Right lobe of liver (tissue), 6 donors: ENCODE results near the gene PPFIBP1. TPM values are rescaled to one million over a fixed set of nuclear protein-coding genes. Genes with fewer than 3 reads are reported as not detected.

Experiments used
- ATAC-seq, 4 donors: fragments of 200-7000 bp; cut with Tn5 transposase; one replicate each; pipeline ENCODE4 v1.9.1; 2020; ENCODE audit warnings: mild to moderate bottlenecking in 4 of 4, moderate library complexity in 4 of 4
- DNase-seq, 3 donors: peaks; one replicate each; pipeline ENCODE4 v3.0.0-alpha.2; 2020
- H3K27ac ChIP-seq, 3 donors: fragments of 200-600 bp; one replicate each; pipeline ENCODE4 v1.8.0; 2022
- H3K27me3 ChIP-seq, 2 donors: fragments of 200-600 bp; one replicate each; pipeline ENCODE4 v1.8.0; 2022
- H3K36me3 ChIP-seq, 4 donors: fragments of 200-600 bp; sonication (generic) in 1 of 4; one replicate each; pipeline versions ENCODE4 v1.5.1 to v1.8.0; 2017 to 2022; ENCODE audit warnings: control low read depth in 1 of 4
- H3K4me1 ChIP-seq, 4 donors: fragments of 200-600 bp; sonication (generic) in 1 of 4; one replicate each; pipeline versions ENCODE4 v1.5.1 to v1.8.0; 2017 to 2022; ENCODE audit warnings: control low read depth in 1 of 4
- H3K4me3 ChIP-seq, 3 donors: fragments of 200-600 bp; one replicate each; pipeline ENCODE4 v1.8.0; 2022
- H3K9me3 ChIP-seq, 4 donors: fragments of 200-600 bp; sonication (generic) in 1 of 4; one replicate each; pipeline versions ENCODE4 v1.5.1 to v1.8.0; 2017 to 2022; ENCODE audit warnings: control low read depth in 1 of 4
- CTCF ChIP-seq, 4 donors: fragments of 200-600 bp in 3 of 4; fragments of 450-650 bp in 1 of 4; IDR thresholded peaks; one replicate each; pipeline versions ENCODE4 v1.5.1 to v1.8.0; 2016 to 2022; ENCODE audit warnings: antibody characterized with exemption in 4 of 4, mild to moderate bottlenecking in 2 of 4
- POLR2A ChIP-seq: fragments of 450-650 bp; IDR thresholded peaks from one replicate; pipeline ENCODE4 v1.6.1; 2017; ENCODE audit warnings: antibody characterized with exemption, mild to moderate bottlenecking
- WGBS: methylation state at CpG from one replicate; pipeline ENCODE4 v1.1.6; 2018; ENCODE audit warnings: low coverage, low lambda C conversion rate; ENCODE audit not compliant: insufficient coverage; ENCODE audit errors: missing lambda C conversion rate; 5-methylcytosine and 5-hydroxymethylcytosine counted together
- intact Hi-C, 2 donors: fragments of 100-400 bp; cut with DNase I; formaldehyde crosslinking; loops; one replicate each; pipeline versions ENCODE4 v1.11.2 to v1.14.1; 2022
- total RNA-seq, 6 experiments: library from RNA; depleted of rRNA in 2 of 6; stranded (reverse); fragments of >200 nt in 2 of 6; fragmentation: NEBNext Ultra II Directional in 3 of 6; extraction: Animal tissue kit (Norgen Biotek cat#: 25700) in 3 of 6; gene quantifications; one replicate each; pipeline versions ENCODE4 v1.1.0 to v1.2.4, GENCODE V29; 2016 to 2023
- donor health status: DM: no; HTN: yes; CAD: no.
- donor health status: DM: no; HTN: no; CAD: no.
- donor health status: DM: no; HTN: no; CAD: no.
- donor health status: DM: no; HTN: yes; CAD: no.
- donor health status: DM: no; HTN: yes; CAD: no.

The PPFIBP1 gene
- total RNA-seq, 6 experiments from 2014 or later: 24.1 to 53.9 (median 35.8) TPM

GRCh38 chr12:27524839-27525753 is 1.1 kb downstream of the PPFIBP1 start:
- intact Hi-C loops: no loop called here
- Histone ChIP-seq H3K4me3 (peak overlapping the region; percentile 67 to 75 (median 72)), H3K36me3 (no peaks in the 10 kb centered on the region), H3K27ac (peak overlapping the region; percentile 94), H3K9me3 (no peaks in the 10 kb centered on the region), H3K27me3 (no peaks in the 10 kb centered on the region), H3K4me1 (peaks cover 0 to 19% (median 4%) of the 10 kb centered on the region in 4 donors)
- TF ChIP-seq CTCF (IDR thresholded peaks at IDR 0.05) (peak in 1 of 4 donors; percentile 1), POLR2A (no peak)
- ATAC-seq (peak in 3 of 4 donors; percentile 2 to 8 (median 6)), DNase-seq (no peak)
- WGBS: 2% methylated on average over 16 of the region's 16 CpGs

DNA sequence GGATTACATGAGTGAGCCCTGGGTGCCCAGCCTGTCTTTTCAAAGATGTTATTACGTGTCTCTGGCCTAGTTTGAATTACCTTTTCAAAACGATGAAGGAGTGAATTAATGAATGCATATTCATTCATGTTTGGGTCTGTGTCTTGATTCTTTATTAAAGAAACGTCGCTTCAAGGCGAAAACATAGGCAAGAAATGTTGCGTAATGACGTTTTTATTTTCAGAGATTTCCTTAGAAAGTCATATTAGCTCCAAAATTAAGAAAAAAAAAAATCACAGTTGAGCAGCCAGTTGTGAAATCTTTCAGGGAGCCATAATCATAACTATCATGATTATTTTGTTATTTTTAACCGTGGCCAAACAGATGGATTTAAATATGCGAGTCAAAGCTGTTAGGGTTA is 3.5 kb downstream of the PPFIBP1 start:
- intact Hi-C loops: no loop called here
- 80% methylated on average over 9 of the region's 9 CpGs for WGBS

GRCh38 chr12:27528788-27529187 is 4.8 kb downstream of the PPFIBP1 start:
- ATAC-seq (no peak), DNase-seq (no peak)
- H3K4me3 ChIP-seq: no peak overlapping the region
- H3K27me3 ChIP-seq: no peaks in the 10 kb centered on the region
- no peak overlapping the region for H3K27ac ChIP-seq
- TF ChIP-seq POLR2A (no peak), CTCF (IDR thresholded peaks at IDR 0.05) (no peak)
- WGBS: 64% methylated on average over 3 of the region's 3 CpGs
- H3K4me1 ChIP-seq: peaks cover 0 to 14% (median 4%) of the 10 kb centered on the region in 4 donors
- no peaks in the 10 kb centered on the region for H3K36me3 ChIP-seq
- no peaks in the 10 kb centered on the region for H3K9me3 ChIP-seq
- intact Hi-C loops: no loop called here

More for the DNA sequence above, 3.5 kb downstream of the PPFIBP1 start:
- DNase-seq (no peak), ATAC-seq (no peak)
- Histone ChIP-seq H3K27ac (no peak overlapping the region), H3K9me3 (no peaks in the 10 kb centered on the region), H3K36me3 (no peaks in the 10 kb centered on the region), H3K27me3 (no peaks in the 10 kb centered on the region), H3K4me1 (peaks cover 0 to 19% (median 4%) of the 10 kb centered on the region in 4 donors), H3K4me3 (no peak overlapping the region)
- TF ChIP-seq CTCF (IDR thresholded peaks at IDR 0.05): no peak
- no peak for TF ChIP-seq POLR2A

GRCh38 chr12:27530157-27530922 is 6.3 kb downstream of the PPFIBP1 start:
- DNase-seq: no peak
- no peaks in the 10 kb centered on the region for H3K27me3 ChIP-seq
- ATAC-seq: no peak
- H3K27ac ChIP-seq: no peak overlapping the region
- H3K9me3 ChIP-seq: no peaks in the 10 kb centered on the region
- H3K4me1 ChIP-seq: peaks cover 0 to 14% (median 4%) of the 10 kb centered on the region in 4 donors
- no peaks in the 10 kb centered on the region for H3K36me3 ChIP-seq
- H3K4me3 ChIP-seq: no peak overlapping the region
- intact Hi-C loops: no loop called here
- 64% methylated on average over 7 of the region's 7 CpGs for WGBS
- TF ChIP-seq POLR2A (no peak), CTCF (IDR thresholded peaks at IDR 0.05) (no peak)
